Measurements from ENCODE around the gene CCDC57.

DNA sequence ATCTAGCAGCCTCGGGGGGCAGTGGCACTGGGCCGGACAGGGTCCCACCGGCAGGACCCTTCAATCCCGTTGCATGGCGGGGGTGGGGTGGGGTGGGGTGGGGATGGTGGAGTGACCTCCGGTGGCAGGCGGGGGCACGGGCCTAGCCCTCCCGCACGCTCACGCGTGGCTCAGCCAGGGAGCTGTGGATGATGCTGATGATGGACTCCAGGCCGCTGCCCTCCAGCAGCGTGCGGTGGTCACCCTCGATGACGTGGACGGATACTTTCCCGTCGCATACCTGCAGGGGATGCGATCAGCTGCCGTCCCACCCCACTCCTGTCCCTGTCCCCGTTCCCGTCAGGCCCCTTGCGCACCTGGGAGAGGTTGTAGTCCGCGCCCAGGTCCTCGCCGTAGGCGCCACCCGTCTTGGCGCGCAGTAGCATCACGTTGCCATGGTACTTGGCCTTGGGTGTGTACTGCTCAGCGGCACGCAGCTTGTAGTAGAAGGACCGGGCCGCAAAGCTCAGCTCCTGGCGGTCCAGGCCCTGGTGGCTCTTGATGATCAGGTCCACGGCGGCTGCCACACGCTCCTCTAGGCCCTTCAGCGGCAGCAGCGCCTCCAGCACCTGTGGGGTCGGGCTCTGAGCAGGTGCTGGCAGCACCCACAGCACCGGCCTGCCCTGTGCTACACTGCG, 133.5 kb downstream of the CCDC57 start:
- TF ChIP-seq, protein P1, sequence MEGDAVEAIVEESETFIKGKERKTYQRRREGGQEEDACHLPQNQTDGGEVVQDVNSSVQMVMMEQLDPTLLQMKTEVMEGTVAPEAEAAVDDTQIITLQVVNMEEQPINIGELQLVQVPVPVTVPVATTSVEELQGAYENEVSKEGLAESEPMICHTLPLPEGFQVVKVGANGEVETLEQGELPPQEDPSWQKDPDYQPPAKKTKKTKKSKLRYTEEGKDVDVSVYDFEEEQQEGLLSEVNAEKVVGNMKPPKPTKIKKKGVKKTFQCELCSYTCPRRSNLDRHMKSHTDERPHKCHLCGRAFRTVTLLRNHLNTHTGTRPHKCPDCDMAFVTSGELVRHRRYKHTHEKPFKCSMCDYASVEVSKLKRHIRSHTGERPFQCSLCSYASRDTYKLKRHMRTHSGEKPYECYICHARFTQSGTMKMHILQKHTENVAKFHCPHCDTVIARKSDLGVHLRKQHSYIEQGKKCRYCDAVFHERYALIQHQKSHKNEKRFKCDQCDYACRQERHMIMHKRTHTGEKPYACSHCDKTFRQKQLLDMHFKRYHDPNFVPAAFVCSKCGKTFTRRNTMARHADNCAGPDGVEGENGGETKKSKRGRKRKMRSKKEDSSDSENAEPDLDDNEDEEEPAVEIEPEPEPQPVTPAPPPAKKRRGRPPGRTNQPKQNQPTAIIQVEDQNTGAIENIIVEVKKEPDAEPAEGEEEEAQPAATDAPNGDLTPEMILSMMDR (IDR thresholded peaks at IDR 0.05; ENCODE audit: low read depth, low read length, missing input control) = no peak
- no peak for TF ChIP-seq YY1 (IDR thresholded peaks at IDR 0.05)
- no peak for TF ChIP-seq HNF4G (IDR thresholded peaks at IDR 0.05)
- TF ChIP-seq TAF1 (conservative IDR thresholded peaks at IDR 0.05) = no peak
- TF ChIP-seq SP1 (IDR thresholded peaks at IDR 0.05) = no peak
- TF ChIP-seq RAD21 (IDR thresholded peaks at IDR 0.05) = no peak
- TF ChIP-seq, protein P2, sequence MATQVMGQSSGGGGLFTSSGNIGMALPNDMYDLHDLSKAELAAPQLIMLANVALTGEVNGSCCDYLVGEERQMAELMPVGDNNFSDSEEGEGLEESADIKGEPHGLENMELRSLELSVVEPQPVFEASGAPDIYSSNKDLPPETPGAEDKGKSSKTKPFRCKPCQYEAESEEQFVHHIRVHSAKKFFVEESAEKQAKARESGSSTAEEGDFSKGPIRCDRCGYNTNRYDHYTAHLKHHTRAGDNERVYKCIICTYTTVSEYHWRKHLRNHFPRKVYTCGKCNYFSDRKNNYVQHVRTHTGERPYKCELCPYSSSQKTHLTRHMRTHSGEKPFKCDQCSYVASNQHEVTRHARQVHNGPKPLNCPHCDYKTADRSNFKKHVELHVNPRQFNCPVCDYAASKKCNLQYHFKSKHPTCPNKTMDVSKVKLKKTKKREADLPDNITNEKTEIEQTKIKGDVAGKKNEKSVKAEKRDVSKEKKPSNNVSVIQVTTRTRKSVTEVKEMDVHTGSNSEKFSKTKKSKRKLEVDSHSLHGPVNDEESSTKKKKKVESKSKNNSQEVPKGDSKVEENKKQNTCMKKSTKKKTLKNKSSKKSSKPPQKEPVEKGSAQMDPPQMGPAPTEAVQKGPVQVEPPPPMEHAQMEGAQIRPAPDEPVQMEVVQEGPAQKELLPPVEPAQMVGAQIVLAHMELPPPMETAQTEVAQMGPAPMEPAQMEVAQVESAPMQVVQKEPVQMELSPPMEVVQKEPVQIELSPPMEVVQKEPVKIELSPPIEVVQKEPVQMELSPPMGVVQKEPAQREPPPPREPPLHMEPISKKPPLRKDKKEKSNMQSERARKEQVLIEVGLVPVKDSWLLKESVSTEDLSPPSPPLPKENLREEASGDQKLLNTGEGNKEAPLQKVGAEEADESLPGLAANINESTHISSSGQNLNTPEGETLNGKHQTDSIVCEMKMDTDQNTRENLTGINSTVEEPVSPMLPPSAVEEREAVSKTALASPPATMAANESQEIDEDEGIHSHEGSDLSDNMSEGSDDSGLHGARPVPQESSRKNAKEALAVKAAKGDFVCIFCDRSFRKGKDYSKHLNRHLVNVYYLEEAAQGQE (IDR thresholded peaks at IDR 0.05) = no peak
- TF ChIP-seq ATF3 (IDR thresholded peaks at IDR 0.05) = no peak
- TF ChIP-seq MAX (IDR thresholded peaks at IDR 0.05) = no peak
- no peak for TF ChIP-seq NR2F2 (IDR thresholded peaks at IDR 0.05)
- no peak for TF ChIP-seq GABPA (IDR thresholded peaks at IDR 0.05 in 1 of 2, conservative IDR thresholded peaks at IDR 0.05 in 1 of 2)
- TF ChIP-seq JUND (IDR thresholded peaks at IDR 0.05) = no peak

All from liver (tissue), 3 donors.